ENCODE measurements around the gene PPP6R2. TPM values are rescaled to one million over a fixed set of nuclear protein-coding genes. Genes with fewer than 3 reads are reported as not detected.
"Not testable (repeated sequence)": the region's sequence is repeated elsewhere in the genome, so short reads cannot be mapped to it uniquely, and the experiment has no call there.

Gene PPP6R2
- total RNA-seq, 2 donors from 2014 or later, result 80.6 to 107 TPM

DNA sequence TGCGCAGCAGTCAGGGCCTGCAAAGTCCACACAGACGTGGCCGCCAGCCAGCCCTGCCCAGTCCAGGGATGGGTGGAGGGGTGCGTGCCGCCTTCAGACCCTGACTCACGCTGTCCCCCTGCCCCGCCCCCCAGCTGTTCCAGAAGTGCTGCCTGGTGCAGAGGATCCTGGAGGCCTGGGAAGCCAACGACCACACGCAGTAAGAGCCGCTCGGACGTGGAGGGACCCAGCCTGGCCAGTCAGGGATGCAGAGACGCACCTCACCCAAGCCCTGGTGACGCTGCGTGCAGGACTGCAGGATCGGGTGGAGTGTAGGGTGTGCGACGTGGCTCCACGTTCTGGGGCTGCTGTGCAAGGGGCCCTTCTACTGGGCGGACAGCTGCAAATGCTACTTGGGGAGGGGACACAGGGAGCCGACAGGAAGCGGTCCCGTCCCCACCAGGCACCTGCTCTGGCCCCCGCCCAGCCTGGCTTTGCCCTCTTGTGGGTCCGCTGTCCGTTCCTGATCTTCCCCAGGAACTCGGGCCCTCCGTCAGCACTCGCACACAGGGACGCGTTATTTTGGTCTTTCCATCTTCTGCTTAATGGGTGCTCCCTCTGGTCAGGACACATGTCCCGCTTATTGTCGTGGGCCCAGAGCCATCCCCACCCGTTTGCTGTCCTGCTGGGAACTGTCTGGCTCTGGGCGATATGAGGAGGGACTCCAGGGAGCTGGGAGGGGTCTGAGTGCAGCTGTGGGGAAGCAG is 89.2 kb downstream of the PPP6R2 start:
- no peak for DNase-seq (ENCODE audit: low spot score)
- 91% methylated on average over 35 of the region's 35 CpGs for WGBS
- no peaks in the 10 kb centered on the region for H3K4me1 ChIP-seq (replicated peaks)
- TF ChIP-seq POLR2AphosphoS5 (IDR thresholded peaks at IDR 0.05) (no peak), POLR2A (IDR thresholded peaks at IDR 0.05) (no peak)
- TF ChIP-seq, protein P1, sequence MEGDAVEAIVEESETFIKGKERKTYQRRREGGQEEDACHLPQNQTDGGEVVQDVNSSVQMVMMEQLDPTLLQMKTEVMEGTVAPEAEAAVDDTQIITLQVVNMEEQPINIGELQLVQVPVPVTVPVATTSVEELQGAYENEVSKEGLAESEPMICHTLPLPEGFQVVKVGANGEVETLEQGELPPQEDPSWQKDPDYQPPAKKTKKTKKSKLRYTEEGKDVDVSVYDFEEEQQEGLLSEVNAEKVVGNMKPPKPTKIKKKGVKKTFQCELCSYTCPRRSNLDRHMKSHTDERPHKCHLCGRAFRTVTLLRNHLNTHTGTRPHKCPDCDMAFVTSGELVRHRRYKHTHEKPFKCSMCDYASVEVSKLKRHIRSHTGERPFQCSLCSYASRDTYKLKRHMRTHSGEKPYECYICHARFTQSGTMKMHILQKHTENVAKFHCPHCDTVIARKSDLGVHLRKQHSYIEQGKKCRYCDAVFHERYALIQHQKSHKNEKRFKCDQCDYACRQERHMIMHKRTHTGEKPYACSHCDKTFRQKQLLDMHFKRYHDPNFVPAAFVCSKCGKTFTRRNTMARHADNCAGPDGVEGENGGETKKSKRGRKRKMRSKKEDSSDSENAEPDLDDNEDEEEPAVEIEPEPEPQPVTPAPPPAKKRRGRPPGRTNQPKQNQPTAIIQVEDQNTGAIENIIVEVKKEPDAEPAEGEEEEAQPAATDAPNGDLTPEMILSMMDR (IDR thresholded peaks at IDR 0.05), result no peak
- peaks cover 8 to 27% of the 10 kb centered on the region in 2 donors for H3K36me3 ChIP-seq
- no peak overlapping the region for H3K27ac ChIP-seq
- H3K9me3 ChIP-seq, result no peaks in the 10 kb centered on the region
- H3K27me3 ChIP-seq (replicated peaks; ENCODE audit: insufficient read depth), result no peaks in the 10 kb centered on the region
- intact Hi-C loops (cut with DNase I), result no loop called here
- H3K4me3 ChIP-seq, result no peak overlapping the region

DNA sequence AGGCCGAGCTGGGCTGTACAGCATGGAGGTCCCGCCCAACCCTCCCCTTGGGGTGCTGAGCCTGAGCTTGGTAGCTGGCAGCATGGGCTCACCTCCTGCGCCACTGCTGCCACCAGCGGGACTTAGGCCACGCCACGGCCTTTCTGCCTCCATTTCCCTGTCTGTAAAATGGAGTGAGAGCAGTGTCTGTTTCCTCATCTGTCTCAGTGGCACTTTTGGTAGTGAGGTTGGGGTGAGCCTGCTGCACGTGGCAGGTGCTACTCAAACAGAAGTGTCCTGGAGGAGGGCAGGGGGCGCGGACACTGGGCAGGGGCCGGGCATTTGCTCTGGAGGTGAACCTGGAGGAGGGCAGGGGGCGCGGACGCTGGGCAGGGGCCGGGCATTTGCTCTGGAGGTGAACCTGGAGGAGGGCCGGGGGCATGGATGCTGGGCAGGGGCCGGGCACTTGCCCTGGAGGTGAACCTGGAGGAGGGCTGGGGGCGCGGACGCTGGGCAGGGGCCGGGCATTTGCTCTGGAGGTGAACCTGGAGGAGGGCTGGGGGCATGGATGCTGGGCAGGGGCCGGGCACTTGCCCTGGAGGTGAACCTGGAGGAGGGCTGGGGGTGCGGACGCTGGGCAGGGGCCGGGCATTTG is 89.9 kb downstream of the PPP6R2 start:
- H3K27ac ChIP-seq; H3K4me1 ChIP-seq (replicated peaks); DNase-seq (ENCODE audit: low spot score); H3K9me3 ChIP-seq; H3K27me3 ChIP-seq (replicated peaks; ENCODE audit: insufficient read depth); intact Hi-C loops (cut with DNase I); H3K4me3 ChIP-seq: not testable (repeated sequence)
- 92% methylated on average over 18 of the region's 24 CpGs for WGBS
- H3K36me3 ChIP-seq, result peaks cover 8 to 32% of the 10 kb centered on the region in 2 donors

DNA sequence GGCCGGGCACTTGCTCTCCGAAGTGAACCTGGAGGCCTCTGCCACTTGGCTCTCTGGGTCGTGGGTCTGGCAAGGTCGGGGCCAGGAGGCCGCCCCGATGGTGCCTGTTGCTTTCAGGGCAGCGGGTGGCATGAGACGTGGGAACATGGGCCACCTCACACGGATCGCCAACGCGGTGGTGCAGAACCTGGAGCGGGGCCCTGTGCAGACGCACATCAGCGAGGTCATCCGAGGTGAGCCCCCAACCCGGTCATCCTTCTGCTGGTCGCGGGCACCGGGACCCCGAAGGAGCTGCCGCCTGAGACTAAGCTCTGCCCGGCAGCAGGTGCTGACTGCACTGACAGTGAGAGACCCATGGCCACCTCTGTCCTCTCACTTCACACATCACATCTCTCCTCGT is 91.7 kb downstream of the PPP6R2 start:
- H3K36me3 ChIP-seq, result peaks cover 15 to 40% of the 10 kb centered on the region in 2 donors
- intact Hi-C loops (cut with DNase I), result no loop called here
- H3K27me3 ChIP-seq (replicated peaks; ENCODE audit: insufficient read depth), result no peaks in the 10 kb centered on the region
- TF ChIP-seq POLR2A (IDR thresholded peaks at IDR 0.05), result no peak
- TF ChIP-seq, protein P1 (IDR thresholded peaks at IDR 0.05), result no peak
- TF ChIP-seq POLR2AphosphoS5 (IDR thresholded peaks at IDR 0.05), result no peak
- no peak overlapping the region for H3K4me3 ChIP-seq
- 83% methylated on average over 16 of the region's 24 CpGs for WGBS
- no peaks in the 10 kb centered on the region for H3K4me1 ChIP-seq (replicated peaks)
- no peaks in the 10 kb centered on the region for H3K9me3 ChIP-seq
- DNase-seq (ENCODE audit: low spot score), result no peak
- peak overlapping the region in 1 of 2 donors; percentile 1 for H3K27ac ChIP-seq

DNA sequence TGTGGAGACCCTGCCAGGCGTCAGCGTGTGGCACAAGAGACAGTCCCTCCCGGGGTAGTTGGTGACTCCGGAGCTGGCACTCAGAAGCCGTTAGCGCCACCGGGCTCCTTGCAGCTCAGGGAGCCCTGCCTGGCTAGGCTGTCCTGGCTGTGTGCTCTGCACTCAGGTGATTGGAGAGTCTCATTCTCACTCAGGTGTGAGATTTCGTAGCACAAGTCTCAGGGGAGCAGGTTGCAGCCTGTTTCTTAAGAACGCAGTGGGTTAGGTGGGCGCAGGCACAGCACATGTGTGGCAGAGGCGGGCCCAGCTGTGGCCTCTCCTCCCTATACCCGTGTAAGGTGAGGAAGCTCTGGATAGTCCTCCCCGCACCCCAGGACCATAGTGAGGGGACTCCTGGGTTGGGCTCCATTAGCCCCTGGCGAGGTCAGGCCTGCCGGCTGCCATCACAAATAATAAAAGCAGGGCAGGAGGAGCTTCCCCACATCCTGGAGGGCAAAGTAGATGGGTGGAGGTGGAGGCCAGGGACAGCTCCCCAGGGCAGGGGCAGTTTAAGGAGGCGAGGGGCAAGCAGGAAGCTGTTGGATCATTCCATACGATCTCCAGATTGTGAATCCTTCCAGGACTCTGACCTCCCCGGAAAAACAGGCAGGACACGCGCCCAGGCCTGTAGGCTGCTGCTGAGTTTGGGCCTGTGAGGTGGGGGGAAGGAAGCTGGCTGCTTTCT is 92.3 kb downstream of the PPP6R2 start:
- H3K27me3 ChIP-seq (replicated peaks; ENCODE audit: insufficient read depth), result no peaks in the 10 kb centered on the region
- WGBS, result 57% methylated on average over 20 of the region's 20 CpGs
- TF ChIP-seq POLR2AphosphoS5 (IDR thresholded peaks at IDR 0.05) (no peak), POLR2A (IDR thresholded peaks at IDR 0.05) (no peak)
- TF ChIP-seq, protein P1 (IDR thresholded peaks at IDR 0.05), result no peak
- H3K4me3 ChIP-seq, result no peak overlapping the region
- intact Hi-C loops (cut with DNase I), result no loop called here
- H3K36me3 ChIP-seq, result peaks cover 15 to 44% of the 10 kb centered on the region in 2 donors
- H3K27ac ChIP-seq, result peak overlapping the region; percentile 1 to 46
- no peaks in the 10 kb centered on the region for H3K4me1 ChIP-seq (replicated peaks)
- no peaks in the 10 kb centered on the region for H3K9me3 ChIP-seq
- no peak for DNase-seq (ENCODE audit: low spot score)

DNA sequence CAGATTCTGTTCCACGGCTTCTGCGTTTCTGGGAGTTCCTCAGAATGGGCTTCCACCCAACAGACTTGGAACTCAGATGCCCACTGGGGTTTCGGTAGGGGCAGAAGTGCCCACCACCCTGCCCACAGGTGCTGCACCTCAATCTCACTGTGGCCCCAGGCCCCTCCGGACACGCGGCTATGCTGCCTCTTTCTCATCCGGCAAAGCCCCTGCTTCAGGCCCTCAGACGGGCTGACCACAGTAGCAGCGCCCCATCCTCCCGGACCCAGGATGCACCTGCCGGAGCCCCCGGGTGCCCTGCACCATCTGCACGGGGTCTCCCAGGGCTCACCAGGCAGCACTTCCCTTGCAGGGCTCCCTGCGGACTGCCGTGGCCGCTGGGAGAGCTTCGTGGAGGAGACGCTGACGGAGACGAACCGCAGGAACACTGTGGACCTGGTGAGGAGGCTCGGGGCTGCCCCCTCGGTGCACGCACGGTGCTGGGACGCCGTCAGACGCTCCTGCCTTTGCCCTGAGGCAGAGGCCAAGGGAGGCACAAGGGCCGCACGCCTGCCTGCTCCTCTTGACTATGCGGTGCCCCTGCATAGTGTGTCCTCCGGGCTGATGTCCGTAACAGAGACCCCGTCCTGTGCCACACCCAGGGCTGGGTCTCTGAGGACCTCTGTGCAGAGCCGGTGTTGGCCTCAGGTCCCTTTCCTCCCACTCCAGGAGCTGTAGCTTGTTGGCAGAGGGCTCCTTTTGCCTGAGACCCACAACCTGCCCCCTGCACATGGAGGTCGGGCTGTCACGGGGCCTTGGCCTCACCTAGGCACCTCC is 93.1 kb downstream of the PPP6R2 start:
- Histone ChIP-seq H3K4me1 (replicated peaks) (no peaks in the 10 kb centered on the region), H3K4me3 (no peak overlapping the region), H3K9me3 (no peaks in the 10 kb centered on the region), H3K36me3 (peaks cover 15 to 44% of the 10 kb centered on the region in 2 donors), H3K27me3 (replicated peaks; ENCODE audit: insufficient read depth) (no peaks in the 10 kb centered on the region), H3K27ac (no peak overlapping the region)
- TF ChIP-seq, protein P1 (IDR thresholded peaks at IDR 0.05), result no peak
- TF ChIP-seq POLR2A (IDR thresholded peaks at IDR 0.05), result no peak
- TF ChIP-seq POLR2AphosphoS5 (IDR thresholded peaks at IDR 0.05), result no peak
- no peak for DNase-seq (ENCODE audit: low spot score)
- intact Hi-C loops (cut with DNase I), result no loop called here
- 84% methylated on average over 36 of the region's 37 CpGs for WGBS
